ENCODE results near the gene COP1.

The COP1 gene

GRCh38 chr1:176198413-176198812 is 8.7 kb downstream of the COP1 start:
- no peak for DNase-seq

GRCh38 chr1:176196728-176197127 is 10.4 kb downstream of the COP1 start:
- no peak for DNase-seq

- DNase-seq: no peak
These were observed 11.5 kb downstream of the COP1 start for GRCh38 chr1:176195547-176195946.

- no peak for DNase-seq
These were observed 13.4 kb downstream of the COP1 start for GRCh38 chr1:176193663-176194062.

GRCh38 chr1:176193023-176193422 is 14.1 kb downstream of the COP1 start:
- DNase-seq: no peak

GRCh38 chr1:176188604-176189003 is 18.5 kb downstream of the COP1 start:
- no peak for DNase-seq

- DNase-seq: no peak
These were observed 20.1 kb downstream of the COP1 start for GRCh38 chr1:176187001-176187400.

GRCh38 chr1:176183618-176184017 is 23.5 kb downstream of the COP1 start:
- no peak for DNase-seq

- DNase-seq: no peak
These were observed 28.8 kb downstream of the COP1 start for GRCh38 chr1:176178316-176178715.

GRCh38 chr1:176177764-176178163 is 29.3 kb downstream of the COP1 start:
- DNase-seq: no peak

GRCh38 chr1:176174108-176174507 is 33.0 kb downstream of the COP1 start:
- no peak for DNase-seq

GRCh38 chr1:176172215-176172614 is 34.9 kb downstream of the COP1 start:
- no peak for DNase-seq

- no peak for DNase-seq
These were observed 39.9 kb downstream of the COP1 start for GRCh38 chr1:176167210-176167609.

GRCh38 chr1:176165573-176165972 is 41.5 kb downstream of the COP1 start:
- DNase-seq: no peak

GRCh38 chr1:176164014-176164678 is 42.9 kb downstream of the COP1 start:
- DNase-seq: no peak

- DNase-seq: no peak
These were observed 47.1 kb downstream of the COP1 start for GRCh38 chr1:176159993-176160392.

GRCh38 chr1:176157995-176158394 is 49.1 kb downstream of the COP1 start:
- DNase-seq: no peak

- DNase-seq: no peak
These were observed 56.9 kb downstream of the COP1 start for GRCh38 chr1:176149939-176150807.

- DNase-seq: no peak
These were observed 62.6 kb downstream of the COP1 start for GRCh38 chr1:176144526-176144925.

GRCh38 chr1:176142973-176143372 is 64.1 kb downstream of the COP1 start:
- DNase-seq: no peak

GRCh38 chr1:176141449-176141848 is 65.6 kb downstream of the COP1 start:
- no peak for DNase-seq

- DNase-seq: no peak
These were observed 70.2 kb downstream of the COP1 start for GRCh38 chr1:176136891-176137290.

- no peak for DNase-seq
These were observed 72.4 kb downstream of the COP1 start for GRCh38 chr1:176134666-176135065.

GRCh38 chr1:176122282-176122681 is 84.8 kb downstream of the COP1 start:
- no peak for DNase-seq
